H1 (cell line): Measurements from ENCODE around the gene SLC22A23.

Source experiments
- CHD1 ChIP-seq: IDR thresholded peaks from 2 replicates; pipeline ENCODE4 v1.6.1; 2012; ENCODE audit warnings: low read depth, low read length, improper control_type of control experiment
- HDAC6 ChIP-seq: IDR thresholded peaks from one replicate; pipeline ENCODE4 v1.7.1; 2012; ENCODE audit warnings: low read depth, mild to moderate bottlenecking, inconsistent platforms, low read length, moderate library complexity
- MAFK ChIP-seq: IDR thresholded peaks from 2 replicates; pipeline ENCODE4 v1.6.1; 2012; ENCODE audit warnings: low read depth, mild to moderate bottlenecking, improper control_type of control experiment, low read length
- POLR2A ChIP-seq, 2 experiments: IDR thresholded peaks; 1 replicate in 1 of 2; 2 replicates in 1 of 2; pipeline ENCODE4 v1.6.1; 2011; ENCODE audit warnings: low read depth in 2 of 2, low read length in 2 of 2, mild to moderate bottlenecking in 2 of 2; ENCODE audit errors: control extremely low read depth in 1 of 2
- RAD21 ChIP-seq, 2 experiments: IDR thresholded peaks in 1 of 2; conservative IDR thresholded peaks in 1 of 2; 2 replicates each; pipeline ENCODE4 v1.6.1; 2011; ENCODE audit warnings: low read depth in 2 of 2, low read length in 2 of 2, improper control_type of control experiment in 1 of 2, inconsistent platforms in 1 of 2, mild to moderate bottlenecking in 1 of 2, moderate library complexity in 1 of 2
- RFX5 ChIP-seq: IDR thresholded peaks from 2 replicates; pipeline ENCODE4 v1.6.1; 2011; ENCODE audit warnings: low read depth, low read length, improper control_type of control experiment, borderline replicate concordance
- SIRT6 ChIP-seq: IDR thresholded peaks from one replicate; pipeline ENCODE4 v1.7.1; 2012; ENCODE audit warnings: low read length, inconsistent platforms
- SP2 ChIP-seq: IDR thresholded peaks from 2 replicates; pipeline ENCODE4 v1.6.1; 2012; ENCODE audit warnings: mild to moderate bottlenecking, low read length, inconsistent platforms
- TAF1 ChIP-seq: IDR thresholded peaks from 2 replicates; pipeline ENCODE4 v1.6.1; 2011; ENCODE audit warnings: mild to moderate bottlenecking, low read depth, low read length
- TF ChIP-seq, protein P1 (sequence below), 3 experiments: IDR thresholded peaks; 1 replicate in 2 of 3; 2 replicates in 1 of 3; pipeline versions ENCODE4 v1.5.1 to v1.6.1; 2011; ENCODE audit warnings: low read length in 3 of 3, mild to moderate bottlenecking in 3 of 3, inconsistent platforms in 2 of 3, low read depth in 1 of 3, moderate library complexity in 1 of 3; ENCODE audit not compliant: insufficient read depth in 1 of 3; ENCODE audit errors: control extremely low read depth in 1 of 3

- TF ChIP-seq, protein P1, sequence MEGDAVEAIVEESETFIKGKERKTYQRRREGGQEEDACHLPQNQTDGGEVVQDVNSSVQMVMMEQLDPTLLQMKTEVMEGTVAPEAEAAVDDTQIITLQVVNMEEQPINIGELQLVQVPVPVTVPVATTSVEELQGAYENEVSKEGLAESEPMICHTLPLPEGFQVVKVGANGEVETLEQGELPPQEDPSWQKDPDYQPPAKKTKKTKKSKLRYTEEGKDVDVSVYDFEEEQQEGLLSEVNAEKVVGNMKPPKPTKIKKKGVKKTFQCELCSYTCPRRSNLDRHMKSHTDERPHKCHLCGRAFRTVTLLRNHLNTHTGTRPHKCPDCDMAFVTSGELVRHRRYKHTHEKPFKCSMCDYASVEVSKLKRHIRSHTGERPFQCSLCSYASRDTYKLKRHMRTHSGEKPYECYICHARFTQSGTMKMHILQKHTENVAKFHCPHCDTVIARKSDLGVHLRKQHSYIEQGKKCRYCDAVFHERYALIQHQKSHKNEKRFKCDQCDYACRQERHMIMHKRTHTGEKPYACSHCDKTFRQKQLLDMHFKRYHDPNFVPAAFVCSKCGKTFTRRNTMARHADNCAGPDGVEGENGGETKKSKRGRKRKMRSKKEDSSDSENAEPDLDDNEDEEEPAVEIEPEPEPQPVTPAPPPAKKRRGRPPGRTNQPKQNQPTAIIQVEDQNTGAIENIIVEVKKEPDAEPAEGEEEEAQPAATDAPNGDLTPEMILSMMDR (IDR thresholded peaks at IDR 0.05; ENCODE audit: control extremely low read depth in 1 of 3, insufficient read depth in 1 of 3, low read depth in 1 of 3, low read length in 3 of 3): no peak
- TF ChIP-seq TAF1 (no peak), RAD21 (IDR thresholded peaks at IDR 0.05 in 1 of 2, conservative IDR thresholded peaks at IDR 0.05 in 1 of 2; ENCODE audit: low read depth in 2 of 2, low read length in 2 of 2) (no peak), POLR2A (IDR thresholded peaks at IDR 0.05; ENCODE audit: control extremely low read depth in 1 of 2, low read depth in 2 of 2, low read length in 2 of 2) (no peak), RFX5 (no peak), SP2 (no peak), CHD1 (no peak), SIRT6 (no peak), MAFK (no peak), HDAC6 (no peak)
Measured at GRCh38 chr6:3328796-3329195, 128.1 kb downstream of the SLC22A23 start.
